Loucy (cell line): Measurements from ENCODE around the gene TAB2.

Experiments
- CTCF ChIP-seq: fragments of 200-600 bp; sonication (generic); conservative IDR thresholded peaks from 2 replicates; pipeline ENCODE4 v1.5.1; 2014; ENCODE audit warnings: mild to moderate bottlenecking, antibody characterized with exemption, low read length
- EZH2phosphoT487 ChIP-seq: fragments of 200-600 bp; IDR thresholded peaks from 2 replicates; pipeline ENCODE4 v1.6.1; 2018; ENCODE audit warnings: antibody characterized with exemption, mild to moderate bottlenecking, moderate library complexity, borderline replicate concordance

GRCh38 chr6:149443411-149444181 lies 126.1 kb downstream of the TAB2 start:
- TF ChIP-seq CTCF (no peak), EZH2phosphoT487 (no peak)
